HepG2 (cell line): Measurements from ENCODE around the gene LAMA5. TPM values are rescaled to one million over a fixed set of nuclear protein-coding genes. Genes with fewer than 3 reads are reported as not detected.

Experiments used
- ARNT2 ChIP-seq: sonication (generic); formaldehyde crosslinking; IDR thresholded peaks from 2 replicates; pipeline ENCODE4 v1.8.0; 2022; ENCODE audit warnings: mild to moderate bottlenecking, low read depth, missing genetic modification reagents, moderate library complexity
- CTCF ChIP-seq: sonication (generic); formaldehyde crosslinking; IDR thresholded peaks from 2 replicates; pipeline ENCODE4 v1.5.0; 2020; ENCODE audit warnings: mild to moderate bottlenecking, missing genetic modification reagents, moderate library complexity
- DNMT3B ChIP-seq: conservative IDR thresholded peaks from 2 replicates; pipeline ENCODE4 v1.6.1; 2016; ENCODE audit warnings: missing biosample characterization, control low read depth
- HIC2 ChIP-seq: sonication (generic); formaldehyde crosslinking; IDR thresholded peaks from 2 replicates; pipeline ENCODE4 v1.9.0; 2022; ENCODE audit warnings: low read depth, missing genetic modification reagents
- KDM2A ChIP-seq: sonication (generic); formaldehyde crosslinking; IDR thresholded peaks from 2 replicates; pipeline ENCODE4 v1.4.0; 2020; ENCODE audit warnings: low read depth, missing genetic modification reagents, borderline replicate concordance
- MAZ ChIP-seq, 2 experiments: sonication (generic) in 1 of 2; formaldehyde crosslinking in 1 of 2; IDR thresholded peaks; 2 replicates each; pipeline versions ENCODE4 v1.5.0 to v1.6.1; 2012 to 2020; ENCODE audit warnings: low read depth in 2 of 2, mild to moderate bottlenecking in 2 of 2, borderline replicate concordance in 1 of 2, improper control_type of control experiment in 1 of 2, low read length in 1 of 2, missing genetic modification reagents in 1 of 2, moderate library complexity in 1 of 2
- MTA1 ChIP-seq: sonication (generic); formaldehyde crosslinking; IDR thresholded peaks from 2 replicates; pipeline ENCODE4 v1.4.0; 2020; ENCODE audit warnings: missing genetic modification reagents, mild to moderate bottlenecking, borderline replicate concordance
- NONO ChIP-seq, 2 experiments: fragments of 450-650 bp in 1 of 2; sonication (generic) in 1 of 2; formaldehyde crosslinking in 1 of 2; IDR thresholded peaks in 1 of 2; conservative IDR thresholded peaks in 1 of 2; 2 replicates each; pipeline versions ENCODE4 v1.6.1 to v1.8.0; 2017 to 2022; ENCODE audit warnings: mild to moderate bottlenecking in 1 of 2, missing genetic modification reagents in 1 of 2, moderate library complexity in 1 of 2
- NR2C2 ChIP-seq: sonication (generic); formaldehyde crosslinking; IDR thresholded peaks from 2 replicates; pipeline ENCODE4 v1.4.0; 2020; ENCODE audit warnings: missing genetic modification reagents, mild to moderate bottlenecking, moderate library complexity, borderline replicate concordance
- SIN3B ChIP-seq: fragments of 150-350 bp; IDR thresholded peaks from 2 replicates; pipeline ENCODE4 v1.6.1; 2014; ENCODE audit warnings: low read length
- SIX4 ChIP-seq: sonication (generic); formaldehyde crosslinking; IDR thresholded peaks from 2 replicates; pipeline ENCODE4 v1.4.0; 2020; ENCODE audit warnings: missing genetic modification reagents
- SRSF1 ChIP-seq: fragments of 200-400 bp; formaldehyde crosslinking; optimal IDR thresholded peaks from 2 replicates; pipeline ENCODE3; 2017; ENCODE audit warnings: mild to moderate bottlenecking, low read depth, low read length, moderate library complexity
- TEAD2 ChIP-seq: sonication (generic); formaldehyde crosslinking; IDR thresholded peaks from 2 replicates; pipeline ENCODE4 v1.9.0; 2021; ENCODE audit warnings: missing genetic modification reagents
- TEAD3 ChIP-seq: optimal IDR thresholded peaks from 2 replicates; pipeline ENCODE3; 2016; ENCODE audit warnings: borderline replicate concordance
- THAP11 ChIP-seq: IDR thresholded peaks from 2 replicates; pipeline ENCODE4 v1.6.1; 2016; ENCODE audit warnings: missing biosample characterization, missing genetic modification reagents
- ZBTB37 ChIP-seq: sonication (generic); formaldehyde crosslinking; IDR thresholded peaks from 2 replicates; pipeline ENCODE4 v1.4.0; 2020; ENCODE audit warnings: mild to moderate bottlenecking, missing genetic modification reagents
- ZC3H4 ChIP-seq: sonication (generic); formaldehyde crosslinking; IDR thresholded peaks from 2 replicates; pipeline ENCODE4 v1.4.0; 2020; ENCODE audit warnings: missing genetic modification reagents, borderline replicate concordance
- ZFP36 ChIP-seq: fragments of 150-350 bp; IDR thresholded peaks from 2 replicates; pipeline ENCODE4 v1.6.1; 2018; ENCODE audit warnings: borderline replicate concordance, low read length, low read depth; ENCODE audit not compliant: partially characterized antibody
- ZNF362 ChIP-seq: sonication (generic); formaldehyde crosslinking; IDR thresholded peaks from 2 replicates; pipeline ENCODE4 v1.4.0; 2020; ENCODE audit warnings: missing genetic modification reagents, mild to moderate bottlenecking, borderline replicate concordance
- polyA plus RNA-seq, 8 experiments: library from polyadenylated mRNA; depleted of rRNA in 3 of 8; stranded (reverse) in 7 of 8; unstranded in 1 of 8; fragments of >200 nt; fragmentation: Illumina TruSeq in 4 of 8; extraction: Trizol in 4 of 8; gene quantifications; 2 replicates each; pipeline versions ENCODE4 v1.2.1 to v1.2.3, GENCODE V29; 2011 to 2016; ENCODE audit warnings: low read depth in 4 of 8, missing spikeins in 1 of 8, mixed read lengths in 1 of 8; ENCODE audit not compliant: insufficient read depth in 1 of 8
- total RNA-seq, 5 experiments: library from RNA; depleted of rRNA; stranded (reverse); fragments of >200 nt; fragmentation: Illumina TruSeq; extraction: Trizol; gene quantifications; 2 replicates each; pipeline ENCODE4 v1.2.3, GENCODE V29; 2016; ENCODE audit warnings: low read depth in 1 of 5

LAMA5 gene
- total and polyA plus RNA-seq, 2 of the 13 experiments (the other 11 are each of a cell fraction or from before 2014, with no cell fraction given), result 21.0 to 44.7 TPM

GRCh38 chr20:62370115-62370806 is 3.1 kb upstream of the LAMA5 start (continued):
- TF ChIP-seq ZNF362 (CRISPR knock-in tag) (no peak), TEAD2 (CRISPR knock-in tag) (0 out of 2 replicates have a peak, but pooled peaks have one; percentile 71), TEAD3 (CRISPR knock-in tag) (peak; percentile 3), MTA1 (peak; percentile 65), ARNT2 (CRISPR knock-in tag) (peak; percentile 44; the same call in 1 of the 2 replicates), SIX4 (CRISPR knock-in tag) (no peak), SIN3B (no peak), THAP11 (CRISPR knock-in tag) (0 out of 2 replicates have a peak, but pooled peaks have one; percentile 4), NR2C2 (CRISPR knock-in tag) (peak; percentile 28; the same call in 1 of the 2 replicates), ZC3H4 (CRISPR knock-in tag) (peak; percentile 25; the same call in 1 of the 2 replicates), NONO (IDR thresholded peaks at IDR 0.05) (no peak), NONO (CRISPR knock-in tag; conservative IDR thresholded peaks at IDR 0.05) (peak; percentile 88), ZBTB37 (CRISPR knock-in tag) (no peak), KDM2A (CRISPR knock-in tag) (peak; percentile 15; the same call in 1 of the 2 replicates), HIC2 (CRISPR knock-in tag) (0 out of 2 replicates have a peak, but pooled peaks have one; percentile 3), SRSF1 (peak; percentile 14), ZFP36 (no peak), MAZ (IDR thresholded peaks at IDR 0.05; ENCODE audit: borderline replicate concordance, low read depth, low read length) (no peak), MAZ (CRISPR knock-in tag; IDR thresholded peaks at IDR 0.05; ENCODE audit: low read depth) (peak; percentile 84), DNMT3B (CRISPR knock-in tag) (peak; percentile 23; the same call in 1 of the 2 replicates), CTCF (CRISPR knock-in tag) (no peak; the same call in 1 of the 2 replicates)
